ENCODE measurements around the gene WAS. TPM values are rescaled to one million over a fixed set of nuclear protein-coding genes. Genes with fewer than 3 reads are reported as not detected.
A peak's percentile ranks its signal among the peaks of the same experiment; 100 is the strongest.

Gene WAS
- total RNA-seq, 1 experiment from 2014 or later, result 63.4 TPM

- no peak overlapping the region for H2AFZ ChIP-seq (ENCODE audit: low read length)
- no peaks in the 10 kb centered on the region for H3K9me2 ChIP-seq (replicated peaks; ENCODE audit: insufficient read depth, low read length)
- H3K9ac ChIP-seq (ENCODE audit: low read length), result peak overlapping the region; percentile 85
- H3K4me3 ChIP-seq (ENCODE audit: low read length), result peak overlapping the region; percentile 70
- peak; percentile 79 for DNase-seq
- H3K4me1 ChIP-seq (ENCODE audit: low read length), result peaks cover 23% of the 10 kb centered on the region
- peak overlapping the region; percentile 70 for H3K27ac ChIP-seq (ENCODE audit: low read length)
- peaks cover 7% of the 10 kb centered on the region; the same call in 1 of the 2 replicates for H3K36me3 ChIP-seq (ENCODE audit: insufficient read depth, low read length)
- H3K27me3 ChIP-seq (ENCODE audit: low read length), result no peaks in the 10 kb centered on the region
- H3K4me2 ChIP-seq (ENCODE audit: low read depth, low read length, poor library complexity, severe bottlenecking), result peak overlapping the region; percentile 71
- peaks cover 34% of the 10 kb centered on the region for H3K79me2 ChIP-seq (ENCODE audit: low read length)
- H3K9me3 ChIP-seq (ENCODE audit: low read length), result no peaks in the 10 kb centered on the region
- no peaks in the 10 kb centered on the region for H4K20me1 ChIP-seq (ENCODE audit: insufficient read depth, low read depth, low read length)
Observed at GRCh38 chrX:48696909-48697727, 13.5 kb downstream of the WAS start.

- H4K20me1 ChIP-seq (ENCODE audit: insufficient read depth, low read depth, low read length), result no peaks in the 10 kb centered on the region
- no peaks in the 10 kb centered on the region for H3K27me3 ChIP-seq (ENCODE audit: low read length)
- H3K9ac ChIP-seq (ENCODE audit: low read length), result no peak overlapping the region
- peaks cover 23% of the 10 kb centered on the region for H3K4me1 ChIP-seq (ENCODE audit: low read length)
- H3K4me3 ChIP-seq (ENCODE audit: low read length), result no peak overlapping the region
- no peak overlapping the region for H3K27ac ChIP-seq (ENCODE audit: low read length)
- no peak for DNase-seq
- no peaks in the 10 kb centered on the region for H3K9me3 ChIP-seq (ENCODE audit: low read length)
- H3K9me2 ChIP-seq (replicated peaks; ENCODE audit: insufficient read depth, low read length), result no peaks in the 10 kb centered on the region
- peaks cover 7% of the 10 kb centered on the region; the same call in 1 of the 2 replicates for H3K36me3 ChIP-seq (ENCODE audit: insufficient read depth, low read length)
- no peak overlapping the region for H2AFZ ChIP-seq (ENCODE audit: low read length)
- H3K79me2 ChIP-seq (ENCODE audit: low read length), result peaks cover 34% of the 10 kb centered on the region
- H3K4me2 ChIP-seq (ENCODE audit: low read depth, low read length, poor library complexity, severe bottlenecking), result peak overlapping the region; percentile 71
Observed at GRCh38 chrX:48698306-48698705, 14.7 kb downstream of the WAS start.

DNA sequence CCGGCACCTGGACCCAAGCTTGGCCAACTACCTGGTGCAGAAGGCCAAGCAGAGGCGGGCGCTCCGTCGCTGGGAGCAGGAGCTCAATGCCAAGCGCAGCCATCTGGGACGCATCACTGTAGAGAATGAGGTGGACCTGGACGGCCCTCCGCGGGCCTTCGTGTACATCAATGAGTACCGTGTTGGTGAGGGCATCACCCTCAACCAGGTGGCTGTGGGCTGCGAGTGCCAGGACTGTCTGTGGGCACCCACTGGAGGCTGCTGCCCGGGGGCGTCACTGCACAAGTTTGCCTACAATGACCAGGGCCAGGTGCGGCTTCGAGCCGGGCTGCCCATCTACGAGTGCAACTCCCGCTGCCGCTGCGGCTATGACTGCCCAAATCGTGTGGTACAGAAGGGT is 16.6 kb downstream of the WAS start:
- Histone ChIP-seq H3K4me1 (ENCODE audit: low read length) (peaks cover 17% of the 10 kb centered on the region), H4K20me1 (ENCODE audit: insufficient read depth, low read depth, low read length) (no peaks in the 10 kb centered on the region), H3K79me2 (ENCODE audit: low read length) (peaks cover 34% of the 10 kb centered on the region), H3K4me2 (ENCODE audit: low read depth, low read length, poor library complexity, severe bottlenecking) (no peak overlapping the region), H3K4me3 (ENCODE audit: low read length) (no peak overlapping the region), H2AFZ (ENCODE audit: low read length) (no peak overlapping the region), H3K27ac (ENCODE audit: low read length) (no peak overlapping the region), H3K27me3 (ENCODE audit: low read length) (no peaks in the 10 kb centered on the region), H3K9me3 (ENCODE audit: low read length) (no peaks in the 10 kb centered on the region), H3K9ac (ENCODE audit: low read length) (no peak overlapping the region), H3K9me2 (replicated peaks; ENCODE audit: insufficient read depth, low read length) (no peaks in the 10 kb centered on the region), H3K36me3 (ENCODE audit: insufficient read depth, low read length) (peaks cover 7% of the 10 kb centered on the region; the same call in 1 of the 2 replicates)
- DNase-seq, result no peak

GRCh38 chrX:48700951-48701653 is 17.5 kb downstream of the WAS start:
- H4K20me1 ChIP-seq (ENCODE audit: insufficient read depth, low read depth, low read length), result no peaks in the 10 kb centered on the region
- H3K79me2 ChIP-seq (ENCODE audit: low read length), result peaks cover 34% of the 10 kb centered on the region
- H3K4me2 ChIP-seq (ENCODE audit: low read depth, low read length, poor library complexity, severe bottlenecking), result no peak overlapping the region
- no peaks in the 10 kb centered on the region for H3K27me3 ChIP-seq (ENCODE audit: low read length)
- H3K9me2 ChIP-seq (replicated peaks; ENCODE audit: insufficient read depth, low read length), result no peaks in the 10 kb centered on the region
- peaks cover 8% of the 10 kb centered on the region for H3K4me1 ChIP-seq (ENCODE audit: low read length)
- H3K9ac ChIP-seq (ENCODE audit: low read length), result no peak overlapping the region
- no peak overlapping the region for H3K4me3 ChIP-seq (ENCODE audit: low read length)
- H3K9me3 ChIP-seq (ENCODE audit: low read length), result no peaks in the 10 kb centered on the region
- peaks cover 7% of the 10 kb centered on the region; the same call in 1 of the 2 replicates for H3K36me3 ChIP-seq (ENCODE audit: insufficient read depth, low read length)
- DNase-seq, result no peak
- H3K27ac ChIP-seq (ENCODE audit: low read length), result no peak overlapping the region
- no peak overlapping the region for H2AFZ ChIP-seq (ENCODE audit: low read length)

DNA sequence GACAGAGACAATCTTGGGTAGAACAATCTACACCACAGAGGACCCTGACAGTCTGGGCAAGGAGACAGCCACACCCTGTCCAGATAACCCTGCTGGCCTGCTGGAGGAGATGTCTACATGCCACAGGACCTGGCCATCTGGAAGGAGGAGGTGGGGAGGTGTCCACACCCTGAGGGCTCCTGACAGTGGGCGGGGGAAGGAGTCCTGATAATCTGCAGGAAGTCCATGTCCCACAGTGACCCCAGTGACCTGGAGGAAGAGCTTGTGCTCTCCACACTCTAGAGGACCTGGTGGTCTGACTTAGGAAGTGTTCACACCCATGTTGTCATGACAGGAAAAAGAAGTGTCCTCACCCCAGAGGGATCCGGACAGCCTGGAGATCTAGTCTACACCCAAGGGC is 18.4 kb downstream of the WAS start:
- no peaks in the 10 kb centered on the region for H3K9me2 ChIP-seq (replicated peaks; ENCODE audit: insufficient read depth, low read length)
- H3K9me3 ChIP-seq (ENCODE audit: low read length), result no peaks in the 10 kb centered on the region
- no peaks in the 10 kb centered on the region for H3K27me3 ChIP-seq (ENCODE audit: low read length)
- no peak overlapping the region for H3K27ac ChIP-seq (ENCODE audit: low read length)
- H3K4me3 ChIP-seq (ENCODE audit: low read length), result no peak overlapping the region
- H3K36me3 ChIP-seq (ENCODE audit: insufficient read depth, low read length), result peaks cover 7% of the 10 kb centered on the region; the same call in 1 of the 2 replicates
- H3K4me1 ChIP-seq (ENCODE audit: low read length), result peaks cover 8% of the 10 kb centered on the region
- H3K9ac ChIP-seq (ENCODE audit: low read length), result no peak overlapping the region
- no peaks in the 10 kb centered on the region for H4K20me1 ChIP-seq (ENCODE audit: insufficient read depth, low read depth, low read length)
- no peak overlapping the region for H3K4me2 ChIP-seq (ENCODE audit: low read depth, low read length, poor library complexity, severe bottlenecking)
- no peak overlapping the region for H2AFZ ChIP-seq (ENCODE audit: low read length)
- DNase-seq, result no peak
- H3K79me2 ChIP-seq (ENCODE audit: low read length), result peaks cover 32% of the 10 kb centered on the region

- Histone ChIP-seq H3K4me3 (ENCODE audit: low read length) (no peak overlapping the region), H3K9me2 (replicated peaks; ENCODE audit: insufficient read depth, low read length) (no peaks in the 10 kb centered on the region), H3K79me2 (ENCODE audit: low read length) (peaks cover 25% of the 10 kb centered on the region), H3K9me3 (ENCODE audit: low read length) (no peaks in the 10 kb centered on the region), H3K4me2 (ENCODE audit: low read depth, low read length, poor library complexity, severe bottlenecking) (no peak overlapping the region), H2AFZ (ENCODE audit: low read length) (no peak overlapping the region), H4K20me1 (ENCODE audit: insufficient read depth, low read depth, low read length) (no peaks in the 10 kb centered on the region), H3K4me1 (ENCODE audit: low read length) (peaks cover 5% of the 10 kb centered on the region), H3K9ac (ENCODE audit: low read length) (no peak overlapping the region), H3K27ac (ENCODE audit: low read length) (no peak overlapping the region), H3K36me3 (ENCODE audit: insufficient read depth, low read length) (peaks cover 7% of the 10 kb centered on the region; the same call in 1 of the 2 replicates), H3K27me3 (ENCODE audit: low read length) (no peaks in the 10 kb centered on the region)
- DNase-seq, result no peak
Observed at GRCh38 chrX:48702716-48703115, 19.1 kb downstream of the WAS start.

GRCh38 chrX:48703228-48703627 is 19.6 kb downstream of the WAS start:
- Histone ChIP-seq H4K20me1 (ENCODE audit: insufficient read depth, low read depth, low read length) (no peaks in the 10 kb centered on the region), H2AFZ (ENCODE audit: low read length) (no peak overlapping the region), H3K4me1 (ENCODE audit: low read length) (no peaks in the 10 kb centered on the region; the same call in 1 of the 2 replicates), H3K27me3 (ENCODE audit: low read length) (no peaks in the 10 kb centered on the region), H3K9ac (ENCODE audit: low read length) (no peak overlapping the region), H3K9me2 (replicated peaks; ENCODE audit: insufficient read depth, low read length) (no peaks in the 10 kb centered on the region), H3K27ac (ENCODE audit: low read length) (no peak overlapping the region), H3K36me3 (ENCODE audit: insufficient read depth, low read length) (peaks cover 7% of the 10 kb centered on the region; the same call in 1 of the 2 replicates), H3K4me3 (ENCODE audit: low read length) (no peak overlapping the region), H3K4me2 (ENCODE audit: low read depth, low read length, poor library complexity, severe bottlenecking) (no peak overlapping the region), H3K9me3 (ENCODE audit: low read length) (no peaks in the 10 kb centered on the region), H3K79me2 (ENCODE audit: low read length) (peaks cover 20% of the 10 kb centered on the region)
- no peak for DNase-seq

Measured in Karpas-422 (cell line).